Measurements from ENCODE around the gene TRAPPC3L. TPM values are rescaled to one million over a fixed set of nuclear protein-coding genes. Genes with fewer than 3 reads are reported as not detected.

TRAPPC3L gene
- not detected in 5 replicates for total RNA-seq (2022; extraction: Qiagen RNA extraction)

GRCh38 chr6:116545651-116546050 lies at the start of gene TRAPPC3L:
TSS of gene TRAPPC3L (minus strand) at chr6:116545684. CDS start at chr6:116545514, 170 bp downstream.

GRCh38 chr6:116570856-116571682 lies 25.6 kb upstream of the TRAPPC3L start, which contains the start of gene RWDD1:
TSS of gene RWDD1 (plus strand) at chr6:116571504. CDS start at chr6:116571583, 79 bp downstream.

DNA sequence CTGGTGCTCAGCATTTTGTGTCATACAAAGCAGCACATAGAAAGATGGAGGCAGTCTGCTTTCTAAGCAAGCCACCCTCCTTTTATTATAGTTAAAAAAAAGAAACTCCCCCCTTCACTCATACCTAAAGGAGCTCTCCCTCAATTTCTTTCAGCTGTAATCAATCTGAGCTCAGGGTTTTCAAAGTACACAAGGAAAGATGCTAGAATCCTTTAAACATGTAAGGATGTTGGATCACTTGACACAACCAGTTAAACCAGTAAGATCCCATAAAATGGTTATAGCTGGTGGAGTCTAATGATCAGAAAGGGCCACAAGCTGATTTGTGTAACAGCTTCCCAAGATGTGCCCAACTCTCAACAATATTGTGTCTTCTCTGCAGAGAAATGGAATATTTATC lies 8.0 kb upstream of the TRAPPC3L start, which contains the start of gene CALHM4:
Gene CALHM4, plus strand, starts transcription at position 301 of the 400 bp plus-strand sequence. Its CDS starts 43 bp downstream, at position 344.

DNA sequence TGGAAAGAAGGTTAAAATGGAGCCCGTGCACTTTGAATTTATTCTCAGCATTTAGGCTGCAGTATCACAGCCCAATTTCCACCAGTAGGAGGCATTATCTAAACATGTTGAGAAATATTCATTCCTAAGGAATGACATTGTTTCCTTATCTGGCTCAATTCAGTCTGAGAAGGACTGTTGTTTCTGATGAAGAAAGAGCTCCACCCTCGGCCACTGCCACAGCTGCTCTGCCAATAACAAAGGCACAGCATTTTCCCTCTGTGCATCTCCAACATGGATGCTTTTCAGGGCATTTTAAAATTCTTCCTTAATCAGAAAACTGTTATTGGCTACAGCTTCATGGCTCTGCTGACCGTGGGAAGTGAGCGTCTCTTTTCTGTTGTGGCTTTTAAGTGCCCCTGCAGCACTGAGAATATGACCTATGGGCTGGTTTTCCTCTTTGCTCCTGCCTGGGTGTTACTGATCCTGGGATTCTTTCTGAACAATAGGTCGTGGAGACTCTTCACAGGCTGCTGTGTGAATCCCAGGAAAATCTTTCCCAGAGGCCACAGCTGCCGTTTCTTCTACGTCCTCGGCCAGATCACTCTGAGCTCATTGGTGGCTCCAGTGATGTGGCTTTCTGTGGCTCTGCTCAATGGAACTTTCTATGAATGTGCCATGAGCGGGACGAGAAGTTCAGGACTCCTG lies 33.9 kb downstream of the TRAPPC3L start, which contains the start of gene CALHM5:
Gene CALHM5, plus strand, starts transcription at position 216 of the 687 bp plus-strand sequence. Its CDS starts 58 bp downstream, at position 274.

DNA sequence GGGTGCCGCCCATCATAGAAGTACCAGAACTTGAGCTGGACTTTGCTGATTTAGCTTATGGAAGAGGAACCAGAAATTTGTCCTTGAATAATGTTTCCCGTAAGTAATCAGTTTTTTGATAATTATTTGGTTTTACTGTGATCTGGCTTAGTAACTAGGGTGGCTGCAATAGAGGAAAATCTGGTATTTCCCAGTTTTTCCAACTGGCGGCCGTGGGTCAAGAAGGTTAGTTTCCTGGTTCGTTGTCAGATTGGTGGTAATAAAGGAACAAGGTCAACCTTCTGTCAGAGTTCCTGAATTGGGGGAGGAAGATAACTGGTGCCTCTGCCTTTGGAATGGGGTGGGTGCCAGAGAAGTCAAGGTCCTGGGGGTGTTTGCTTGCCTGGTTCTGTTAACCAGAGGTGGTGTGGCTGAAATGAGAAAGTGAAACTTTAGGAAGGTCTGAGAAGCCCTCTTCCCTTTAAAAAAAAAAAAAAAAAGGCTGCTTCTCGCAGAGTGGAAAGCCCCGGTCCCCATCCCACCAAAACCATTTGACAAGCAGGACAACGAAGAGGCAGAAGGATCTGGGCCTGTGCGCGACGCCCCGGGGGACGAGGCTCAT lies 84.1 kb downstream of the TRAPPC3L start, which contains the start of gene CALHM6:
Gene CALHM6, plus strand, starts transcription at position 45 of the 601 bp plus-strand sequence. Its CDS starts 555 bp downstream, at position 600.

Other genes with a start within 250 kb of the TRAPPC3L start
- gene DSE, start 174.7 kb downstream of the TRAPPC3L start, total RNA-seq (2022; extraction: Qiagen RNA extraction) = 11.3 to 16.4 TPM (median 13.4 TPM) in 5 replicates
- not detected in 5 replicates for gene CALHM6, start 84.3 kb downstream of the TRAPPC3L start, total RNA-seq (2022; extraction: Qiagen RNA extraction)
- gene CALHM5, start 34.0 kb downstream of the TRAPPC3L start, total RNA-seq (2022; extraction: Qiagen RNA extraction) = 0.03 to 0.09 TPM (median 0.06 TPM) in 5 replicates
- not detected in 5 replicates for gene CALHM4, start 8.1 kb upstream of the TRAPPC3L start, total RNA-seq (2022; extraction: Qiagen RNA extraction)
- gene RWDD1, start 25.8 kb upstream of the TRAPPC3L start, total RNA-seq (2022; extraction: Qiagen RNA extraction) = 23.9 to 43.1 TPM (median 35.7 TPM) in 5 replicates
- gene RSPH4A, start 70.8 kb upstream of the TRAPPC3L start, total RNA-seq (2022; extraction: Qiagen RNA extraction) = 0.09 to 0.20 TPM (median 0.18 TPM) in 5 replicates
- gene ZUP1, start 123.1 kb upstream of the TRAPPC3L start, total RNA-seq (2022; extraction: Qiagen RNA extraction) = 6.4 to 8.3 TPM (median 7.2 TPM) in 5 replicates
- 1.00 to 2.4 TPM (median 1.4 TPM) in 5 replicates for gene KPNA5, start 135.5 kb upstream of the TRAPPC3L start, total RNA-seq (2022; extraction: Qiagen RNA extraction)
- not detected in 5 replicates for gene FAM162B, start 220.0 kb upstream of the TRAPPC3L start, total RNA-seq (2022; extraction: Qiagen RNA extraction)

Data from A549 treated with Hydrocortisone at 1 μM for 4 hours (cell line).